WTC11 (cell line): ENCODE results near the gene AQP2. TPM values are rescaled to one million over a fixed set of nuclear protein-coding genes. Genes with fewer than 3 reads are reported as not detected.

Experiments used
- ATAC-seq: fragments of 200-7000 bp; cut with Tn5 transposase; 2 replicates; pipeline ENCODE4 v1.10.0; 2021; ENCODE audit warnings: mild to moderate bottlenecking, moderate library complexity
- CTCF ChIA-PET: fragments of 300-600 bp; sonication (Branson Sonifier 250); formaldehyde crosslinking; loops from one replicate; lab custom pipeline; 2021; ENCODE audit warnings: antibody characterized with exemption; lab: Charles Lee
- POLR2A ChIA-PET: fragments of 350-600 bp; sonication (Branson Sonifier 250); formaldehyde crosslinking; loops from one replicate; lab custom pipeline; 2021; ENCODE audit warnings: antibody characterized with exemption; lab: Charles Lee
- DNase-seq: peaks from one replicate; pipeline ENCODE4 v3.0.0; 2021; ENCODE audit warnings: low spot score
- H3K27ac Mint-ChIP-seq: 2 replicates; pipeline ENCODE4 v1.8.0; 2021; ENCODE audit warnings: mixed read lengths
- H3K27me3 Mint-ChIP-seq: 2 replicates; pipeline ENCODE4 v1.8.0; 2021; ENCODE audit warnings: low read depth, mild to moderate bottlenecking, moderate library complexity, mixed read lengths
- H3K36me3 Mint-ChIP-seq: 2 replicates; pipeline ENCODE4 v1.8.0; 2021; ENCODE audit warnings: mixed read lengths
- H3K4me1 Mint-ChIP-seq: 2 replicates; pipeline ENCODE4 v1.8.0; 2022; ENCODE audit warnings: mixed read lengths
- H3K4me3 Mint-ChIP-seq: 2 replicates; pipeline ENCODE4 v1.8.0; 2021; ENCODE audit warnings: mild to moderate bottlenecking, moderate library complexity, mixed read lengths
- H3K9me3 Mint-ChIP-seq: 2 replicates; pipeline ENCODE4 v1.8.0; 2021; ENCODE audit warnings: mixed read lengths
- ARID4B ChIP-seq: sonication (generic); formaldehyde crosslinking; IDR thresholded peaks from 2 replicates; pipeline ENCODE4 v1.8.0; 2023; ENCODE audit warnings: missing genetic modification reagents, mild to moderate bottlenecking, borderline replicate concordance
- ATF1 ChIP-seq: sonication (generic); formaldehyde crosslinking; IDR thresholded peaks from 2 replicates; pipeline ENCODE4 v1.8.1; 2023; ENCODE audit warnings: mild to moderate bottlenecking, moderate library complexity, missing genetic modification reagents
- ATF6 ChIP-seq: sonication (generic); formaldehyde crosslinking; IDR thresholded peaks from 2 replicates; pipeline ENCODE4 v1.8.1; 2023; ENCODE audit warnings: mild to moderate bottlenecking, missing genetic modification reagents
- CREM ChIP-seq: sonication (generic); formaldehyde crosslinking; IDR thresholded peaks from 2 replicates; pipeline ENCODE4 v1.8.1; 2022; ENCODE audit warnings: mild to moderate bottlenecking, missing genetic modification reagents, moderate library complexity
- ELF4 ChIP-seq: sonication (generic); formaldehyde crosslinking; IDR thresholded peaks from 2 replicates; pipeline ENCODE4 v1.8.1; 2022; ENCODE audit warnings: low read depth, mild to moderate bottlenecking, moderate library complexity, missing genetic modification reagents
- ESRRA ChIP-seq: sonication (generic); formaldehyde crosslinking; IDR thresholded peaks from 2 replicates; pipeline ENCODE4 v1.8.1; 2022; ENCODE audit warnings: mild to moderate bottlenecking, missing genetic modification reagents, borderline replicate concordance
- FOXJ3 ChIP-seq: sonication (generic); formaldehyde crosslinking; IDR thresholded peaks from 2 replicates; pipeline ENCODE4 v1.9.0; 2021; ENCODE audit warnings: missing genetic modification reagents, mild to moderate bottlenecking, borderline replicate concordance
- GRHL2 ChIP-seq: fragments of 250-450 bp; sonication (Bioruptor Pico); IDR thresholded peaks from 2 replicates; pipeline ENCODE4 v1.8.0; 2022; ENCODE audit warnings: mild to moderate bottlenecking, moderate library complexity; ENCODE audit not compliant: insufficient replicate concordance, severe bottlenecking
- NFATC4 ChIP-seq: fragments of 250-450 bp; sonication (Bioruptor Pico); IDR thresholded peaks from 2 replicates; pipeline ENCODE4 v1.9.0; 2021; ENCODE audit warnings: mild to moderate bottlenecking
- NFYB ChIP-seq: sonication (generic); formaldehyde crosslinking; conservative IDR thresholded peaks from 2 replicates; pipeline ENCODE4 v1.8.0; 2022; ENCODE audit warnings: low read depth, missing genetic modification reagents
- SMAD4 ChIP-seq: sonication (generic); formaldehyde crosslinking; IDR thresholded peaks from 2 replicates; pipeline ENCODE4 v1.8.0; 2022; ENCODE audit warnings: mild to moderate bottlenecking, missing genetic modification reagents
- ZBTB21 ChIP-seq: sonication (generic); formaldehyde crosslinking; IDR thresholded peaks from 2 replicates; pipeline ENCODE4 v1.8.1; 2023; ENCODE audit warnings: mild to moderate bottlenecking, missing genetic modification reagents, borderline replicate concordance
- ZNF138 ChIP-seq: sonication (generic); formaldehyde crosslinking; conservative IDR thresholded peaks from 2 replicates; pipeline ENCODE4 v1.8.1; 2022; ENCODE audit warnings: mild to moderate bottlenecking, moderate library complexity, missing genetic modification reagents
- ZNF396 ChIP-seq: fragments of 250-450 bp; sonication (Bioruptor Pico); IDR thresholded peaks from 2 replicates; pipeline ENCODE4 v1.8.0; 2021; ENCODE audit warnings: mild to moderate bottlenecking, moderate library complexity, borderline replicate concordance
- ZNF416 ChIP-seq: fragments of 250-450 bp; sonication (Bioruptor Pico); IDR thresholded peaks from 2 replicates; pipeline ENCODE4 v1.9.0; 2021; ENCODE audit warnings: mild to moderate bottlenecking, inconsistent platforms
- ZNF423 ChIP-seq: fragments of 250-450 bp; sonication (Bioruptor Pico); IDR thresholded peaks from 2 replicates; pipeline ENCODE4 v2.1.2; 2022; ENCODE audit warnings: mild to moderate bottlenecking, moderate library complexity
- ZSCAN18 ChIP-seq: fragments of 250-450 bp; sonication (Bioruptor Pico); IDR thresholded peaks from 2 replicates; pipeline ENCODE4 v2.1.2; 2022; ENCODE audit warnings: mild to moderate bottlenecking, moderate library complexity
- total RNA-seq: library from RNA; stranded (reverse); gene quantifications from 3 replicates; pipeline ENCODE4 v1.2.3, GENCODE V29; 2021
- TF ChIP-seq, protein P1 (sequence below): sonication (generic); formaldehyde crosslinking; IDR thresholded peaks from 2 replicates; pipeline ENCODE4 v1.8.1; 2023; ENCODE audit warnings: mild to moderate bottlenecking, moderate library complexity, missing genetic modification reagents
- TF ChIP-seq, protein P2 (sequence below): sonication (generic); formaldehyde crosslinking; conservative IDR thresholded peaks from 2 replicates; pipeline ENCODE4 v1.8.1; 2022; ENCODE audit warnings: mild to moderate bottlenecking, missing genetic modification reagents
- TF ChIP-seq, protein P3 (sequence below): fragments of 250-450 bp; sonication (Bioruptor Pico); IDR thresholded peaks from 2 replicates; pipeline ENCODE4 v1.9.0; 2021; ENCODE audit warnings: moderate library complexity, mild to moderate bottlenecking, inconsistent platforms, borderline replicate concordance

The AQP2 gene
- total RNA-seq, 1 experiment from 2014 or later, result not detected

GRCh38 chr12:49923880-49924556 is 26.5 kb upstream of the AQP2 start:
- no peaks in the 10 kb centered on the region for H3K9me3 Mint-ChIP-seq
- TF ChIP-seq CREM (no peak), FOXJ3 (CRISPR knock-in tag) (no peak), GRHL2 (no peak), NFYB (no peak), ZSCAN18 (CRISPR knock-in tag) (no peak)
- TF ChIP-seq, protein P1, sequence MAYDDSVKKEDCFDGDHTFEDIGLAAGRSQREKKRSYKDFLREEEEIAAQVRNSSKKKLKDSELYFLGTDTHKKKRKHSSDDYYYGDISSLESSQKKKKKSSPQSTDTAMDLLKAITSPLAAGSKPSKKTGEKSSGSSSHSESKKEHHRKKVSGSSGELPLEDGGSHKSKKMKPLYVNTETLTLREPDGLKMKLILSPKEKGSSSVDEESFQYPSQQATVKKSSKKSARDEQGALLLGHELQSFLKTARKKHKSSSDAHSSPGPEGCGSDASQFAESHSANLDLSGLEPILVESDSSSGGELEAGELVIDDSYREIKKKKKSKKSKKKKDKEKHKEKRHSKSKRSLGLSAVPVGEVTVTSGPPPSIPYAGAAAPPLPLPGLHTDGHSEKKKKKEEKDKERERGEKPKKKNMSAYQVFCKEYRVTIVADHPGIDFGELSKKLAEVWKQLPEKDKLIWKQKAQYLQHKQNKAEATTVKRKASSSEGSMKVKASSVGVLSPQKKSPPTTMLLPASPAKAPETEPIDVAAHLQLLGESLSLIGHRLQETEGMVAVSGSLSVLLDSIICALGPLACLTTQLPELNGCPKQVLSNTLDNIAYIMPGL (CRISPR knock-in tag), result no peak
- TF ChIP-seq, protein P2, sequence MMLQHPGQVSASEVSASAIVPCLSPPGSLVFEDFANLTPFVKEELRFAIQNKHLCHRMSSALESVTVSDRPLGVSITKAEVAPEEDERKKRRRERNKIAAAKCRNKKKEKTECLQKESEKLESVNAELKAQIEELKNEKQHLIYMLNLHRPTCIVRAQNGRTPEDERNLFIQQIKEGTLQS (CRISPR knock-in tag), result no peak
- TF ChIP-seq, protein P3, sequence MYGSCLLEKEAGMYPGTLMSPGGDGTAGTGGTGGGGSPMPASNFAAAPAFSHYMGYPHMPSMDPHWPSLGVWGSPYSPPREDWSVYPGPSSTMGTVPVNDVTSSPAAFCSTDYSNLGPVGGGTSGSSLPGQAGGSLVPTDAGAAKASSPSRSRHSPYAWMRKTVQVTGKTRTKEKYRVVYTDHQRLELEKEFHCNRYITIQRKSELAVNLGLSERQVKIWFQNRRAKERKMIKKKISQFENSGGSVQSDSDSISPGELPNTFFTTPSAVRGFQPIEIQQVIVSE (CRISPR knock-in tag), result no peak
- TF ChIP-seq, all 79 proteins: peak for 0
- Mint-ChIP-seq H3K4me3 (no peak overlapping the region), H3K4me1 (no peaks in the 10 kb centered on the region), H3K27me3 (no peaks in the 10 kb centered on the region; the same call in 1 of the 2 replicates), H3K27ac (no peak overlapping the region), H3K36me3 (no peaks in the 10 kb centered on the region)
- CTCF ChIA-PET, result interaction anchor here (0.6 to 1.2 kb wide), 2 partner anchors 22 to 851 kb away, joined by 4 to 5 read pairs; no protein-coding TSS in a partner anchor
- POLR2A ChIA-PET, result no interaction called here
- DNase-seq, result no peak
- ATAC-seq, result no peak

DNA sequence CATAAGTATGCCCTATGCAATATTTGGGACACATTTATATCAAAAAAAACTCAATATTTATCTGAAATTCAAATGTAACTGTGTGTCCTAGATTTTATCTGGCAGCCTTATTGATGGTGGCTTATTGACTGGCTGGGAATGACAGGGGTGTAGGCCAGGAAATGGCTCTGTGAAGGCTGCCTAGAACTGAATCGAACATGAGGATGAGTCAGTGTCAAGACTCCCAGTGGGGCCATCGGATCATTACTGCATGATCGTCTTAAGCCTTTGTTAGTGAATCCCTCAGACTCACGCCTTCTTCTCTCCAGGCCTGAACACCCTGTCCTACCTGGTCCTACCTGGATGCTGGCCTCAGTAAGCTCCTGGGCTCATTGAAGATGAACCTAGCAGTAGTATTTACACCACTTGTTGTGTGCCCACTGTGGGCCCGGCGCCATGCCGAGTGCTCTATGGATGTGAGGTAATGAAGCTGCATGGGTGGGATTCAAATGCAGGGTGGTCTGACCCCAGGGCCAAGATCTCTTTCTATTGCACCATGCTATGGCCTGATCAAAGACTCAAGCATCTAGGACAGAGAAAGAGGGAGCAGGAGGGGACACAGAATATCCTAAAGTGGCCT is 25.8 kb upstream of the AQP2 start:
- Mint-ChIP-seq H3K36me3 (no peaks in the 10 kb centered on the region), H3K27me3 (no peaks in the 10 kb centered on the region), H3K4me3 (no peak overlapping the region), H3K4me1 (no peaks in the 10 kb centered on the region), H3K27ac (no peak overlapping the region), H3K9me3 (no peaks in the 10 kb centered on the region)
- DNase-seq, result no peak
- ATAC-seq, result no peak
- CTCF ChIA-PET, result interaction anchor here (0.8 to 1.2 kb wide), 2 partner anchors 21 kb away, joined by 3 to 4 read pairs; no protein-coding TSS in a partner anchor
- POLR2A ChIA-PET, result no interaction called here
- TF ChIP-seq ZNF396 (CRISPR knock-in tag) (no peak), NFATC4 (CRISPR knock-in tag) (no peak), ZBTB21 (CRISPR knock-in tag) (no peak), ESRRA (CRISPR knock-in tag) (no peak), ZNF138 (CRISPR knock-in tag) (no peak), ELF4 (CRISPR knock-in tag) (no peak), SMAD4 (CRISPR knock-in tag) (no peak), ARID4B (CRISPR knock-in tag) (no peak), ZNF423 (CRISPR knock-in tag) (no peak), ZNF416 (CRISPR knock-in tag) (no peak), ATF6 (CRISPR knock-in tag) (no peak), ATF1 (CRISPR knock-in tag) (no peak)
- TF ChIP-seq, protein P1 (CRISPR knock-in tag), result no peak
- TF ChIP-seq, protein P2 (CRISPR knock-in tag), result no peak
